Colonic mucosa (tissue), 4 donors: ENCODE data around the gene GIPR. TPM values are rescaled to one million over a fixed set of nuclear protein-coding genes. Genes with fewer than 3 reads are reported as not detected.

Experiments used
- DNase-seq: peaks from one replicate; pipeline ENCODE4 v3.0.0-alpha.2; 2020
- H3K27ac ChIP-seq: fragments of 200-600 bp; one replicate; pipeline ENCODE4 v1.8.0; 2021
- H3K27me3 ChIP-seq: fragments of 200-600 bp; one replicate; pipeline ENCODE4 v1.8.0; 2021
- H3K36me3 ChIP-seq: fragments of 200-600 bp; one replicate; pipeline ENCODE4 v1.8.0; 2021
- H3K4me1 ChIP-seq: fragments of 200-600 bp; one replicate; pipeline ENCODE4 v1.8.0; 2021; ENCODE audit warnings: mild to moderate bottlenecking
- H3K4me3 ChIP-seq: fragments of 200-600 bp; one replicate; pipeline ENCODE4 v1.8.0; 2021
- H3K9ac ChIP-seq, 2 donors: one replicate each; pipeline ENCODE4 v1.7.0; 2013; ENCODE audit warnings: control low read depth in 2 of 2, low read depth in 2 of 2, low read length in 2 of 2
- H3K9me3 ChIP-seq: fragments of 200-600 bp; one replicate; pipeline ENCODE4 v1.8.0; 2021
- intact Hi-C: fragments of 100-400 bp; cut with DNase I; formaldehyde crosslinking; loops from one replicate; pipeline ENCODE4 v1.14.1; 2022
- total RNA-seq, 2 donors: library from RNA; stranded (reverse); fragmentation: NEBNext Ultra II Directional in 1 of 2; extraction: Animal tissue kit (Norgen Biotek cat#: 25700) in 1 of 2; gene quantifications; one replicate each; pipeline ENCODE4 v1.2.1, GENCODE V29; 2021
- TF ChIP-seq, protein P1 (sequence below): fragments of 200-600 bp; IDR thresholded peaks from one replicate; pipeline ENCODE4 v1.8.0; 2022; ENCODE audit warnings: antibody characterized with exemption, mild to moderate bottlenecking
- donor health status: healthy.
- donor health status: DM: no; HTN: no; CAD: no.
- donor health status: DM: no; HTN: no; CAD: no.

The GIPR gene
- total RNA-seq, 2 donors from 2014 or later: 8.3 to 9.5 TPM

DNA sequence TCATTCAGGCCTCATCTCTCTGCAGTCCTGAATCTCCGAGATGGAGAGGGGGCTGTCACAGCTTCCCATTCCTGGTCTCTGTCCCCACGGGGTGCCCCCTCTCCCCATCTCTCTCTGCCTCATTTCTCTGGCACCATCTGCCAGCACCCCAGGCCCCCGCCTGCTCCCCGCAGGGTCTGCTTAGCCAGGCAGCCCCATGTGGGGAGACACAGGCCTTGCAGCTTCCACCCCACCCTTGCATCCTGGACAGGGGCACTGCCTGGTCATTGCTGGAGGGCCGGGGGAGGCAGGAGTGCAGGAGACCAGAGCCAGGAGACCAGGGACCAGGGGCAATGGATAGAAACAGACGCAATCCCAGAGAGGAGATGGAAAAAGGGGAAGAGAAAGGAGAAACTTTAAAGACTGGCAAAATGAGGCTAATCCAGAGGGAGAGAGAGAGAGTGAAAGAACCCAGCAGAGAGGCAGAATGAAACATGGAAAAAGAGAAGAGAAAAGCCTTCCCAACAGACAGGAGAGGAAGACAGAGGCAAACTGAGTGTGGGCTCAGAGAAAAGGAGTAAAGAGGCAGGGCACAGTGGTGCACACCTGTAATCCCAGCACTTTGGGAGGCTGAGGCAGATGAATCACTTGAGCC is 8.8 kb upstream of the GIPR start:
- H3K27ac ChIP-seq: no peak overlapping the region
- H3K9me3 ChIP-seq: no peaks in the 10 kb centered on the region
- intact Hi-C loops: no loop called here
- H3K36me3 ChIP-seq: no peaks in the 10 kb centered on the region
- DNase-seq: no peak
- TF ChIP-seq, protein P1, sequence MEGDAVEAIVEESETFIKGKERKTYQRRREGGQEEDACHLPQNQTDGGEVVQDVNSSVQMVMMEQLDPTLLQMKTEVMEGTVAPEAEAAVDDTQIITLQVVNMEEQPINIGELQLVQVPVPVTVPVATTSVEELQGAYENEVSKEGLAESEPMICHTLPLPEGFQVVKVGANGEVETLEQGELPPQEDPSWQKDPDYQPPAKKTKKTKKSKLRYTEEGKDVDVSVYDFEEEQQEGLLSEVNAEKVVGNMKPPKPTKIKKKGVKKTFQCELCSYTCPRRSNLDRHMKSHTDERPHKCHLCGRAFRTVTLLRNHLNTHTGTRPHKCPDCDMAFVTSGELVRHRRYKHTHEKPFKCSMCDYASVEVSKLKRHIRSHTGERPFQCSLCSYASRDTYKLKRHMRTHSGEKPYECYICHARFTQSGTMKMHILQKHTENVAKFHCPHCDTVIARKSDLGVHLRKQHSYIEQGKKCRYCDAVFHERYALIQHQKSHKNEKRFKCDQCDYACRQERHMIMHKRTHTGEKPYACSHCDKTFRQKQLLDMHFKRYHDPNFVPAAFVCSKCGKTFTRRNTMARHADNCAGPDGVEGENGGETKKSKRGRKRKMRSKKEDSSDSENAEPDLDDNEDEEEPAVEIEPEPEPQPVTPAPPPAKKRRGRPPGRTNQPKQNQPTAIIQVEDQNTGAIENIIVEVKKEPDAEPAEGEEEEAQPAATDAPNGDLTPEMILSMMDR: no peak
- H3K4me3 ChIP-seq: no peak overlapping the region
- no peaks in the 10 kb centered on the region for H3K4me1 ChIP-seq
- H3K9ac ChIP-seq: no peak overlapping the region
- no peaks in the 10 kb centered on the region for H3K27me3 ChIP-seq

DNA sequence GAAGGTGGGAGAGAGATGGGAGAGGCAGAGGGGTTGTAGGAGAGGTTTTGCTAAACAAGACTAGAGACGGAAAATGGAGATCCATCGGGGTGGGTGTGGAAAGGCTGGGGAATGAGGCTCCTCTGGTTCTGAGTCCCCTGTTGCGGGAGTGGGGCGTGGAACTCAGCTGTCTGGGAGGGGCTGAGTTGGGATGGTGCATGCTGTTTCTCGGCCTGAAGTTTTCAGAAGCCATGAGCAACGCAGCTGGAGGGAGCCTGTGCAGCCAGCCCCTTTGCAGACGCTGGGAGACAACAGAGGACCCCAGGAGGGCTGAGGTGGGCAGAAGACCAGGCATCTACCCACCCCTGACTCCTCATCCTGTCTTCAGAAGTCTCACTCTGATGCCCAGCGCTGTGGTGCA is 7.4 kb upstream of the GIPR start:
- TF ChIP-seq, protein P1: no peak
- no peak for DNase-seq
- Histone ChIP-seq H3K27me3 (no peaks in the 10 kb centered on the region), H3K36me3 (no peaks in the 10 kb centered on the region), H3K9me3 (no peaks in the 10 kb centered on the region), H3K9ac (no peak overlapping the region), H3K27ac (no peak overlapping the region), H3K4me3 (no peak overlapping the region), H3K4me1 (no peaks in the 10 kb centered on the region)
- intact Hi-C loops: no loop called here

DNA sequence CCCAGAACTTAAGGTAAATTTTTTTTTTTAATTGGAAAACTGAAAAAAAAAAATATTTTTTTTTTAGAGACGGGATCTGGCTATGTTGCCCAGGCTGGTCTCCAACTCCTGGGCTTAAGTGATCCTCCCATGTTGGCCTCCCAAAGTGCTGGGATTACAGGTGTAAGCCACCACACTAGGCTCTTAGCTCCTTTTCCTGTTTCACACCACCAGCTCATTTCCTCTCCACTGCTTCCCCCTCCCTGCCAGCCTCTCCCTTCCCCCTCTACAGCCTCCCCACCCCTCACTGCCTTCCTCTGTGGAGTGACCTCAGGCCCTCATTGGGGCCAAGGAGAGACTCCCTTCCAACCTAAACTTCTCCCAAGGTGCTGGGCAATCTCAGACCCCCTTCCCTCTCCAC is 4.2 kb upstream of the GIPR start:
- no peaks in the 10 kb centered on the region for H3K9me3 ChIP-seq
- no peak for DNase-seq
- no peak overlapping the region for H3K27ac ChIP-seq
- no peaks in the 10 kb centered on the region for H3K4me1 ChIP-seq
- H3K9ac ChIP-seq: no peak overlapping the region
- no peak overlapping the region for H3K4me3 ChIP-seq
- no peaks in the 10 kb centered on the region for H3K36me3 ChIP-seq
- H3K27me3 ChIP-seq: no peaks in the 10 kb centered on the region
- TF ChIP-seq, protein P1: no peak
- intact Hi-C loops: no loop called here

DNA sequence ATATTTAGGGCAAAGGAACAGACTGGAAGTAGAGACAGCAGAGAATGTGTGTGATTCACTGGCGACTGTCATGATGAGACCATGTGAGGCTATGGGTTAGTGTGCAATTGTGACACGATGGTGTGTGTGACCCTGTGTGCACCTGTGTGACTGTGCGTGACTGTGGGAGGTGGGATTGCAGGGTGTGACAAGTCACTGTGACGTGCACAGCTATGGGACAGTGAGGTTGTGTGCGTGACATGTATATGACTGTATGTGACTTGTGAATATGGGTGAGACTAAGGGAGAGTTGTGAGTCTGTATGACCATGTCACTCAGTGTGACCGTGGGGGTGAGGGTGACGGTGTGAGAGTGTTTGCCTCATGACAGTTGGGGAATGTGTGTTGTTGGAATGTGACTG is 3.4 kb upstream of the GIPR start:
- TF ChIP-seq, protein P1: no peak
- Histone ChIP-seq H3K9me3 (no peaks in the 10 kb centered on the region), H3K27ac (no peak overlapping the region), H3K9ac (no peak overlapping the region), H3K27me3 (no peaks in the 10 kb centered on the region), H3K4me3 (no peak overlapping the region), H3K36me3 (no peaks in the 10 kb centered on the region), H3K4me1 (no peaks in the 10 kb centered on the region)
- DNase-seq: no peak
- intact Hi-C loops: no loop called here

DNA sequence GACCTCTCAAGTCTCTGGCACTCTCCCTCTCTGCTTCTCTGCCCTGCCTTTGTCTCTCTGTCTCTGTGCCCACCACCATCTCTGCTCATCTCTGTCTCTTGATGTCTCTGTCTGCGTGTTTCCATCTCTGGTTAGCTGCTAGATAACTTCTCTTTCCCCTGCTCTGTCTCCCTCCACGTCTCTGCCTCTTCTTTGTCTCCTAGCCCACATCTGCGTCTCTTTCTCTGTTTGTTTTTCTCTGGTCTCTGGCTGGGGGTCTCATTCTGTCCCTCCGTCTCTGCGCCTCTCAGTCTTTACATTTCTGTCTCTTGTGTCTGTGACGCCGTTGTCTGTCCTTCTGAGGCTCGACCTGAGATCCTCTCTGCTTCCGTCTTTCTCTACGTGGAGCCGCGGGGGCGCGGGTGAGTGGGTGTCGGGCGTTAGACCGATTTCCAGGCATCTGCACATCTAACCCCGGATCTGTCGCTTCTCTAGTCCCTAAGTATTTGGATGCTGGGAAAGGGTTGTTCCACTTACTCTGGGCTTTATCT is 386 bp downstream of the GIPR start:
- H3K9me3 ChIP-seq: no peaks in the 10 kb centered on the region
- peak overlapping the region; percentile 74 to 84 for H3K9ac ChIP-seq
- no peaks in the 10 kb centered on the region for H3K36me3 ChIP-seq
- peak overlapping the region; percentile 60 for H3K27ac ChIP-seq
- TF ChIP-seq, protein P1: no peak
- H3K4me3 ChIP-seq: peak overlapping the region; percentile 42
- H3K27me3 ChIP-seq: no peaks in the 10 kb centered on the region
- intact Hi-C loops: no loop called here
- DNase-seq: peak; percentile 42
- H3K4me1 ChIP-seq: no peaks in the 10 kb centered on the region
